LoVo (cell line): ENCODE measurements around the gene CTNNA1.
"Not testable (repeated sequence)": the region's sequence is repeated elsewhere in the genome, so short reads cannot be mapped to it uniquely, and the experiment has no call there.

Source experiments
- DNase-seq: peaks from one replicate; pipeline ENCODE4 v3.0.0-alpha.2; 2016; ENCODE audit warnings: low spot score

CTNNA1 gene

GRCh38 chr5:138752951-138753793 lies at the start of gene CTNNA1:
Gene CTNNA1 (plus strand): TSS chr5:138753425. CDS start chr5:138781925, 28,500 bp downstream.
- DNase-seq, result peak; percentile 86

DNA sequence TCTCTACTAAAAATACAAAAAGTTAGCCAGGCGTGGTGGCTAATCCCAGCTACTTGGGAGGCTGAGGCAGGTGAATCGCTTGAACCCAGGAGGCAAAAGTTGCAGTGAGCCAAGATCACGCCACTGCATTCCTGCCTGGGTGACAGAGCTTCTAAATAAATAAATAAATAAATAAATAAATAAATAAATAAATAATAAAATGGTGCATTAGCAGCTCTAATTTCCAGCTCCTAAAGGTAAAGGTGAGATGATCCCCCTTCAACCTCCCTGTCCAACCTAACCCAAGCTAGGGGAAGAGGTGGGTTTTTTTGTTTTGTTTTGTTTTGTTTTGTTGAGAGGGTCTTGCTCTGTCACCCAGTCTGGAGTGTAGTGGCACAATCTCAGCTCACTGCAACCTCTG lies 49.4 kb upstream of the CTNNA1 start:
- DNase-seq, result not testable (repeated sequence)

DNA sequence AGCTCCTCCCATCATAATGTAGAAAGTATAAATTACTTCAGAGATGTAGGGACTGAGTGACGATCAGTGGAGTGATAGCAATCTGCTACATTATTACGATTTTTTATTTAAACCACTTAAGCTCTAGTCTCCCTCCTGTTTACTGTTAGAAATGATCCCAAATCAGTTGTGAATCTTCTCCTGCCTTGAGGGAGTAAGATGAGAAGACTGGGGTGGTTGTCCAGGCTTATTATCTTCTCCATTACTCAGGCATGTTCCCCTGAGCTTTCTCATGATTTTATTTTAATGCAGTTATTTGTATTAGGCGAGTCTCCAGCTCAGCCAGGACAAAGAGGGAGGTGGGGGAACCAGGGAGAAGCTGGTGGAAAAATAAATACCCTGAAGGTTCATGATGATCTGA lies 48.2 kb upstream of the CTNNA1 start:
- DNase-seq, result no peak

DNA sequence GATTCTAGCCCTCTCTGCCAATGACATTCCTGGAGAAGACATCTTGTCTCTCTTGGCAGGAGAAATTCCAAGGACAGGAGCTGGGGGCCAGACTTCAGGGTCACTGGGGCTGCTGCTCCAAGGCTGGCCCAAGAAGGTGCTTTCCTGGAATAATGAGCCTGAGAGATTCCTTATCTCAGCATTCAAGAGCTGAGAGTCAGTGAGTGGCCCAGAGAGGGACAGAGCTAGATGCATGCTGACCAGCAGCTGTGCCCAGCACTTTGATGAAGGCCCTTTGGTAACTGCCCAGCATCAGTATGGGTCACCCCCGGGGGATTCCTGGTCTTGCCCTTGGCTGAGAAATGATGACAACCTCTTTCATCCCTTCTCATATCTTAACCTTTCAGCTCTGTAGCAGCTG lies 47.7 kb upstream of the CTNNA1 start:
- DNase-seq, result no peak

- no peak for DNase-seq
Measured at GRCh38 chr5:138706655-138707480, 46.4 kb upstream of the CTNNA1 start.

DNA sequence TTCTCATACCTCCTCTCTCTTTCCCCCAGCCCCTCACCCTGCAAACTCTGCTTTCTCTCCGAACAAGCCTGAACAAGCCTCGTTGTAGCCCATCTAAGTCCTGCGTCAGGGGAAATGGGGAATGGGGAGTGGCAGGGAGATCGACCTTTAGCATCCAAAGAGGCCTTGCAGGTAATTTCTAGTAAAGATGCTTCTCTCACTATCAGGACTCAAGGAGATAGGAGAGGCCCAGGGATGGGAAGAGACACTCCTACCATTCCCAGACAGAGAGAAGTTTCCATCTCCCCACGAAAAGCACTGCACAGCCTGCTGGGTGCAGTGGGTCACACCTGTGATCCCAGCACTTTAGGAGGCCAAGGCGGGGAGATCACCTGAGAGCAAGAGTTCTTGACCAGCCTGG lies 44.4 kb upstream of the CTNNA1 start:
- no peak for DNase-seq

DNA sequence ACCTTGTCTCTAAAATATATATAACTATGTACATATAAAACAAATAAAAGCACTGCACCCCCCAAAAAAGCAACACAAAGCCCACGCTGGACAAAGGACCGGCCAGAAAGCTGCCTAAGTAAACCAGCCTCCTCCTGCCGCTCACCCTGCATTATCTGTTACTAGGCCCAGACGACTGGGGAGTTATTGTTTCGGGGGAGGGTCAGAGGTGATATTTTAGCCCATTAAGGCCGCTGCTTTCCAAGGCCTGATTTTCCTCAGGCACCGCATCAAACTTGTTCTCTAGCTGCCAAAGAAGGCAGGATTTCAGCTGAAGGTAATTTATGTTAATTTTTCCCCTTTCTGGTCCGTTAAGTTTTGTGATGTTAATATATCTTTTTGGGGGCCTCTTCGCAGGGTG lies 44.0 kb upstream of the CTNNA1 start:
- DNase-seq, result no peak

DNA sequence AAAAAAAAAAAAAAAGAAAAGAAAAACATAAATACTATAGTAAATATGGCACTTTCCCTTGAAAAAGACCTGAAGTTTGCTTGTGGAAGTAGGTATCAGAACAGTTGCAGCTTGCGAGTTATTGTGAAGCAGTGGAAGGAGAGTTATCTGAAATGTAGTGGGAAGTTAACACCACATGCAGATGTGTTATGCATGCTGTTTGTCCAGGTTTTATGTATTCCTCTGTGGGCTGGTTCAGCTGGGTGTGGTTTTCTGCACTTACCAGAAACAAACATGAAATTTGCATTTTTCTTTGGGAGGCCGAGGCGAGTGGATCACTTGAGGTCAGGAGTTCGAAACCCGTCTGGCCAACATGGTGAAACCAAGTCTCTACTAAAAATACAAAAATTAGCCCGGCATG lies 42.1 kb upstream of the CTNNA1 start:
- DNase-seq, result no peak

GRCh38 chr5:138711811-138712210 lies 41.4 kb upstream of the CTNNA1 start:
- DNase-seq, result no peak

DNA sequence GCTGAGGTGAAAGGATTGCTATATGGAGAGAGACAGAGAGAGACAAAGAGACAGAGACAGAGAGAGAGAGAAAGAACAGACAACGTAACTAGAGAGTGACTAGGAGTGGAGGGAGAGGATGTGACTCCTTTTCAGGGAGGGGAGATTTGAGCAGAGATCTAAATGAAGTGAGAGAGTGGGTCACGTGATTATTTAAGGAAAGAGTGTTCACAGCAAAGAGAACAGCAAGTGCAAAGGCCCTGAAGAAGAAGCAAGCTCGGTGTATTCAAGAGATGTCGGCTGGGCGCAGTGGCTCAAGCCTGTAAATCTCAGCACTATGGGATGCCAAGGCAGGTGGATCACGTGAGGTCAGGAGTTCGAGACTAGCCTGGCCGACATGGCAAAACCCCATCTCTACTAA lies 40.9 kb upstream of the CTNNA1 start:
- DNase-seq, result no peak

DNA sequence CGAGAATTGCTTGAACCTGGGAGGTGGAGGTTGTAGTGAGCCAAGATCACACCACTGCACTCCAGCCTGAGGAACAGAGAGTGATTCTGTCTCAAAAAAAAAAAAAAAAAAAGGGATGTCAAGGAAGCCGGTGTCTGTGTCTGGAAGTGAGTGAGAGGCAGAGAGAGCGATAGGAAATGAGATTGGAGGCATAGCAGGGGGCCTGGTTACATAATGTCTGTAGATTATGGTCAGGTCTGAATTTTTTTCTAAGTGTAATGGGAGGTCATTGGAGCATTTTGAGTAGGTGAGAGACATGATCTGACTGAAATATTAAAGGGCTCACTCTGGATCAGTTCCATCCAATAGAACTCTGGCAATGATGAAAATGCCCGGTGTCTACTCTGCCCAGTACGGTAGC lies 40.4 kb upstream of the CTNNA1 start:
- no peak for DNase-seq

DNA sequence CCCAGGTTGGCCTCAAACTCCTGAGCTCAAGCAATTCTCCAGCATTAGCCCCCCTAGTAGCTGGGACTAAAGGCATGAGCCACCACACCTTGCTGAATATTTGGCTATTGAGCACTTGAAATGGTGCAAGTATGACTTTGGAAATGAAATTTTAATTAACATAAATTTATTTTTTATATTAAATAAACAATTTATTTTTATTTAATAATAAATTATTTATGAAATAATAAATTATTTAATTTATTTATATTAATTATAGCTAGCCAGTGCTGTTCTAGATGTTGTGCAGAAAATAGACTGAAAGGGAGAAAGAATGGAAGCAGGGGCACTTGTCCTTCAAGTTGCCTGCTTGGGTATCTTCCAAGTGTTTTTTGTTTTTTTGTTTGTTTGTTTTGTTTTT lies 40.0 kb upstream of the CTNNA1 start:
- DNase-seq, result no peak

- DNase-seq, result no peak
Measured at GRCh38 chr5:138714694-138715093, 38.5 kb upstream of the CTNNA1 start.

DNA sequence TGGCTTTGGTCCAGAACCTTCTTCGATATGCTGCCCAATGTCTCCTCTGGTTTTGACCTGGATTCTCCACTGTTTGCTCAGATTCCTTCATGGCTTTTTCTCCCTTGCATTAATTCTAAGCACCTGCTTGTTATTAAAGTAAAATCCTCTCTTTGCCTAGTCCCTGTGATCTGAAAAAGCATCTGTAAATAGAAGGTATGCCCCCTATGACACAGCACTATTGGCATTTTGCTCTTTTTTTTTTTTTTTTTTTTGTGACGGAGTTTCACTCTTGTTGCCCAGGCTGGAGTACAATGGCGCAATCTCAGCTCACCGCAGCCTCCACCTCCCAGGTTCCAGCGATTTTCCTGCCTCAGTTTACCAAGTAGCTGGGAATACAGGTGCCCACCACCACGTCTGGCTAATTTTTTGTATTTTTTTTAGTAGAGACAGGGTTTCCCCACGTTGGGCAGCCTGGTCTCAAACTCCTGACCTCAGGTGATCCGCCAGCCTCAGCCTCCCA lies 37.2 kb upstream of the CTNNA1 start:
- DNase-seq, result not testable (repeated sequence)

DNA sequence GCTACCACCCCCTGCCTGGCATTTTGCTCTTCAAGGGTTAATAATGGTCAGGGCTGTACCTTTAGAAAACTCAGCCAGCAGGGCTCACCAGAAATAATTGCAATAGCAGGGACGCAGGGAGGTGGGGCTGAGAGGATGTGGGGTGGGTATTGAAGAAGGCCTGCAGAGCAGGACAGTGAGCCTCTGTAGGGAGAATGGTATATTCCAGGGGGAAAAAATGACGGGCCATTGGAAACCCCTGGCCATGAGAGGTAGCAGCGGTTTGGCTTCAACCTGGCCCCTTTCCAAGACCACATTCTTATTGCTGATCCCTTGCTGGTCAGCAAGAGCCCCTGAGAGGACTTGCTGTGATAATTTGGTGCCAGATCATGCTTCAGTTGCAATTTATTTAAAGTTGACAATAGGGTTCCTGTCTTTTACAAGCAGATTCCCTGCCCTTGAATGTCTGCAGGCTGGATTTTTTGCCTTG lies 36.7 kb upstream of the CTNNA1 start:
- no peak for DNase-seq

- no peak for DNase-seq
Measured at GRCh38 chr5:138717399-138717798, 35.8 kb upstream of the CTNNA1 start.

DNA sequence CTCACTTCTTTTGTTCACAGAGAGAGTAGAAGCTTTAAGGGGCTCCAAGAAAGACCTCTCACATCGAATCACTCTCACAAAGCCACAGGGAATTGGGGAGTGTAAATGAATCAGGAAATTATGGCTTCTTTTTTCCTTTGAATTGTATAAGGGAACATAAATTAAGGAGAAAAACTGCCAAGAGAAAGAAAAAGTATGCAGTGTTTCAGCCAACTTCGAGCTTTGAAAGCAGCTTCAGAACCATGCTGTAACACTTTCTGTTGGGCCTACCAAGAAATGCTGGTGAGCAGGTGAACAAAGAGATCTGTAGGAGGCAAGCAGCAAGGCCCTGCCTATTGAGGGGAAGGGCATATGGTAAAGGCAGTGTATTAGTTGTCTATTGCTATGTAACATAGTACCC lies 33.4 kb upstream of the CTNNA1 start:
- no peak for DNase-seq

GRCh38 chr5:138720840-138721239 lies 32.4 kb upstream of the CTNNA1 start:
- no peak for DNase-seq

DNA sequence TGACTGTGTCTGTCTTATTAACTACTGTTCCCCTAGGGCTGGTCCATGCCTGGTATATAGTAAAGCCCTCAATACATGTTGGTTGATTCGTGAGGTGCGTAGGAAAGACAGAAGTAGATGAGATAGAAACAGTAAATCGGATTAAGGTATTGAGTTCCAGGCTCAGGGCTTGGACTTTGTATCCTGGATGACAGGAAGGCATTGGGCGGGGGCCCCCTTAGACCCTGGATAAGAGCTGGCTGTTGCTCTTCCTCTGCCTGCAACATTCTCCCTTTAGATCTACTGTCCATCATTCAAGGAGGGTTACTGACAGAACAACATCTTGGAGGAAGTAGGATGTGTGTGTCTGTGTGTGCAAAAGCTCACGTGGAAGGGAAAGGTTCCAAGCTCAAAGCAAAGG lies 31.2 kb upstream of the CTNNA1 start:
- no peak for DNase-seq

GRCh38 chr5:138722544-138723177 lies 30.6 kb upstream of the CTNNA1 start:
- no peak for DNase-seq

- no peak for DNase-seq
Measured at GRCh38 chr5:138724470-138725146, 28.6 kb upstream of the CTNNA1 start.
